ENCODE results near the gene PPARG.

Gene PPARG

GRCh38 chr3:12408984-12409683 is 120.3 kb downstream of the PPARG start:
- no peak for DNase-seq (ENCODE audit: extremely low read depth in 1 of 2, low read depth in 1 of 2)

- DNase-seq (ENCODE audit: extremely low read depth in 1 of 2, low read depth in 1 of 2): no peak
Observed at GRCh38 chr3:12409684-12410596, 121.1 kb downstream of the PPARG start.

GRCh38 chr3:12413721-12414255 is 124.9 kb downstream of the PPARG start:
- no peak for DNase-seq (ENCODE audit: extremely low read depth in 1 of 2, low read depth in 1 of 2)

GRCh38 chr3:12415014-12415680 is 126.3 kb downstream of the PPARG start:
- DNase-seq (ENCODE audit: extremely low read depth in 1 of 2, low read depth in 1 of 2): no peak

- no peak for DNase-seq (ENCODE audit: extremely low read depth in 1 of 2, low read depth in 1 of 2)
Observed at GRCh38 chr3:12416731-12417130, 127.9 kb downstream of the PPARG start.

GRCh38 chr3:12420393-12420792 is 131.5 kb downstream of the PPARG start:
- DNase-seq (ENCODE audit: extremely low read depth in 1 of 2, low read depth in 1 of 2): no peak

GRCh38 chr3:12421132-12421531 is 132.3 kb downstream of the PPARG start:
- DNase-seq (ENCODE audit: extremely low read depth in 1 of 2, low read depth in 1 of 2): no peak

- no peak for DNase-seq (ENCODE audit: extremely low read depth in 1 of 2, low read depth in 1 of 2)
Observed at GRCh38 chr3:12423131-12423530, 134.3 kb downstream of the PPARG start.

GRCh38 chr3:12423918-12424630 is 135.2 kb downstream of the PPARG start:
- no peak for DNase-seq (ENCODE audit: extremely low read depth in 1 of 2, low read depth in 1 of 2)

GRCh38 chr3:12424635-12425319 is 135.9 kb downstream of the PPARG start:
- no peak for DNase-seq (ENCODE audit: extremely low read depth in 1 of 2, low read depth in 1 of 2)

- DNase-seq (ENCODE audit: extremely low read depth in 1 of 2, low read depth in 1 of 2): no peak
Observed at GRCh38 chr3:12425850-12426579, 137.1 kb downstream of the PPARG start.

GRCh38 chr3:12427551-12427950 is 138.7 kb downstream of the PPARG start:
- no peak for DNase-seq (ENCODE audit: extremely low read depth in 1 of 2, low read depth in 1 of 2)

- no peak for DNase-seq (ENCODE audit: extremely low read depth in 1 of 2, low read depth in 1 of 2)
Observed at GRCh38 chr3:12428126-12428525, 139.3 kb downstream of the PPARG start.

- DNase-seq (ENCODE audit: extremely low read depth in 1 of 2, low read depth in 1 of 2): no peak
Observed at GRCh38 chr3:12430086-12430485, 141.2 kb downstream of the PPARG start.

- DNase-seq (ENCODE audit: extremely low read depth in 1 of 2, low read depth in 1 of 2): no peak
Observed at GRCh38 chr3:12433823-12434222, 145.0 kb downstream of the PPARG start.

GRCh38 chr3:12436514-12437220 is 147.8 kb downstream of the PPARG start:
- no peak for DNase-seq (ENCODE audit: extremely low read depth in 1 of 2, low read depth in 1 of 2)

- DNase-seq (ENCODE audit: extremely low read depth in 1 of 2, low read depth in 1 of 2): no peak
Observed at GRCh38 chr3:12437221-12437605, 148.3 kb downstream of the PPARG start.

GRCh38 chr3:12437861-12438260 is 149.0 kb downstream of the PPARG start:
- DNase-seq (ENCODE audit: extremely low read depth in 1 of 2, low read depth in 1 of 2): no peak

GRCh38 chr3:12438318-12438717 is 149.4 kb downstream of the PPARG start:
- DNase-seq (ENCODE audit: extremely low read depth in 1 of 2, low read depth in 1 of 2): no peak
